SU-DHL-6 (cell line): Measurements from ENCODE around the gene USP25.

Experiments used
- CTCF ChIP-seq: fragments of 200-600 bp; sonication (generic); IDR thresholded peaks from one replicate; pipeline ENCODE4 v1.5.1; 2017; ENCODE audit warnings: antibody characterized with exemption, mild to moderate bottlenecking, low read length, moderate library complexity; ENCODE audit not compliant: insufficient read depth, poor library complexity, severe bottlenecking
- EZH2phosphoT487 ChIP-seq: fragments of 200-600 bp; sonication (generic), shearing (Covaris generic); conservative IDR thresholded peaks from 2 replicates; pipeline ENCODE4 v1.6.1; 2018; ENCODE audit warnings: mild to moderate bottlenecking, antibody characterized with exemption, low read length, moderate library complexity, mixed read lengths

- TF ChIP-seq CTCF (no peak), EZH2phosphoT487 (no peak)
Observed at GRCh38 chr21:15841856-15842564, 112.2 kb downstream of the USP25 start.
